ENCODE data around the gene PLEKHM3. TPM values are rescaled to one million over a fixed set of nuclear protein-coding genes. Genes with fewer than 3 reads are reported as not detected.

Gene PLEKHM3
- total and polyA plus RNA-seq, 8 donors: 14.4 to 17.9 (median 16.0) TPM

GRCh38 chr2:207782238-207783030 is 242.9 kb downstream of the PLEKHM3 start:
- no peak for TF ChIP-seq CTCF (IDR thresholded peaks at IDR 0.05)
- Histone ChIP-seq H3K9me3 (no peaks in the 10 kb centered on the region), H3K27ac (no peak overlapping the region), H3K36me3 (no peaks in the 10 kb centered on the region), H3K4me1 (peaks cover 0 to 3% of the 10 kb centered on the region in 2 donors), H3K27me3 (no peaks in the 10 kb centered on the region), H3K4me3 (no peak overlapping the region)
- intact Hi-C loops (cut with DNase I): no loop called here
- no peak for DNase-seq
- ATAC-seq: peak; percentile 52

- H3K27ac ChIP-seq: no peak overlapping the region
- H3K4me3 ChIP-seq: no peak overlapping the region
- ATAC-seq (no peak), DNase-seq (no peak)
- H3K4me1 ChIP-seq: no peaks in the 10 kb centered on the region
- intact Hi-C loops (cut with DNase I): no loop called here
- no peaks in the 10 kb centered on the region for H3K36me3 ChIP-seq
- no peaks in the 10 kb centered on the region for H3K27me3 ChIP-seq
- H3K9me3 ChIP-seq: no peaks in the 10 kb centered on the region
- no peak for TF ChIP-seq CTCF (IDR thresholded peaks at IDR 0.05)
These were observed 245.8 kb downstream of the PLEKHM3 start for GRCh38 chr2:207779523-207779922.

GRCh38 chr2:207778298-207778882 is 246.9 kb downstream of the PLEKHM3 start:
- TF ChIP-seq CTCF (IDR thresholded peaks at IDR 0.05): no peak
- no peak for DNase-seq
- Histone ChIP-seq H3K27ac (no peak overlapping the region), H3K4me1 (no peaks in the 10 kb centered on the region), H3K4me3 (no peak overlapping the region), H3K9me3 (no peaks in the 10 kb centered on the region), H3K36me3 (no peaks in the 10 kb centered on the region), H3K27me3 (no peaks in the 10 kb centered on the region)
- intact Hi-C loops (cut with DNase I): no loop called here
- ATAC-seq: no peak

GRCh38 chr2:207777124-207777523 is 248.2 kb downstream of the PLEKHM3 start:
- Histone ChIP-seq H3K36me3 (no peaks in the 10 kb centered on the region), H3K9me3 (no peaks in the 10 kb centered on the region), H3K27me3 (no peaks in the 10 kb centered on the region), H3K4me1 (no peaks in the 10 kb centered on the region), H3K4me3 (no peak overlapping the region), H3K27ac (no peak overlapping the region)
- ATAC-seq (no peak), DNase-seq (no peak)
- intact Hi-C loops (cut with DNase I): no loop called here
- no peak for TF ChIP-seq CTCF (IDR thresholded peaks at IDR 0.05)

GRCh38 chr2:207775473-207775872 is 249.9 kb downstream of the PLEKHM3 start:
- Histone ChIP-seq H3K27ac (no peak overlapping the region), H3K9me3 (no peaks in the 10 kb centered on the region), H3K4me1 (peaks cover 3 to 14% of the 10 kb centered on the region in 2 donors), H3K4me3 (no peak overlapping the region), H3K36me3 (no peaks in the 10 kb centered on the region), H3K27me3 (no peaks in the 10 kb centered on the region)
- intact Hi-C loops (cut with DNase I): no loop called here
- ATAC-seq: no peak
- no peak for TF ChIP-seq CTCF (IDR thresholded peaks at IDR 0.05)
- no peak for DNase-seq

Data from left lung (tissue), 10 donors.